H1 (cell line): ENCODE results near the gene PTPRG.

Experiments
- ATF2 ChIP-seq: IDR thresholded peaks from 2 replicates; pipeline ENCODE4 v1.6.1; 2012; ENCODE audit warnings: low read length, inconsistent platforms
- ATF3 ChIP-seq: IDR thresholded peaks from 2 replicates; pipeline ENCODE4 v1.6.1; 2011; ENCODE audit warnings: low read depth, mild to moderate bottlenecking, low read length; ENCODE audit not compliant: insufficient read depth
- CTCF ChIP-seq, 3 experiments: IDR thresholded peaks; 1 replicate in 2 of 3; 2 replicates in 1 of 3; pipeline versions ENCODE4 v1.5.1 to v1.6.1; 2011; ENCODE audit warnings: low read length in 3 of 3, mild to moderate bottlenecking in 3 of 3, inconsistent platforms in 2 of 3, low read depth in 1 of 3, moderate library complexity in 1 of 3; ENCODE audit not compliant: insufficient read depth in 1 of 3; ENCODE audit errors: control extremely low read depth in 1 of 3
- POLR2AphosphoS5 ChIP-seq: IDR thresholded peaks from 2 replicates; pipeline ENCODE4 v1.6.1; 2011; ENCODE audit warnings: low read depth, low read length
- SIN3A ChIP-seq, 2 experiments: IDR thresholded peaks in 1 of 2; conservative IDR thresholded peaks in 1 of 2; 2 replicates each; pipeline ENCODE4 v1.6.1; 2011 to 2012; ENCODE audit warnings: low read length in 2 of 2, improper control_type of control experiment in 1 of 2, low read depth in 1 of 2, mild to moderate bottlenecking in 1 of 2
- SIX5 ChIP-seq: IDR thresholded peaks from 2 replicates; pipeline ENCODE4 v1.6.1; 2011; ENCODE audit warnings: mild to moderate bottlenecking, low read depth, low read length
- SP1 ChIP-seq: IDR thresholded peaks from 2 replicates; pipeline ENCODE4 v1.6.1; 2011; ENCODE audit warnings: low read depth, low read length
- YY1 ChIP-seq: IDR thresholded peaks from 2 replicates; pipeline ENCODE4 v1.6.1; 2011; ENCODE audit warnings: low read depth, mild to moderate bottlenecking, low read length

- TF ChIP-seq ATF2, result no peak
- TF ChIP-seq CTCF (IDR thresholded peaks at IDR 0.05; ENCODE audit: control extremely low read depth in 1 of 3, insufficient read depth in 1 of 3, low read depth in 1 of 3, low read length in 3 of 3), result no peak
- TF ChIP-seq SIN3A (conservative IDR thresholded peaks at IDR 0.05 in 1 of 2, IDR thresholded peaks at IDR 0.05 in 1 of 2; ENCODE audit: low read depth in 1 of 2, low read length in 2 of 2), result no peak
- no peak for TF ChIP-seq YY1
- TF ChIP-seq ATF3, result no peak
- TF ChIP-seq POLR2AphosphoS5, result no peak
- no peak for TF ChIP-seq SP1
- no peak for TF ChIP-seq SIX5
These were observed 739.2 kb downstream of the PTPRG start for GRCh38 chr3:62300617-62301016.
